HG03432 (cell line): Measurements from ENCODE around the gene MAGI2.
"Not testable (repeated sequence)": the region's sequence is repeated elsewhere in the genome, so short reads cannot be mapped to it uniquely, and the experiment has no call there.

Experiments
- ATAC-seq: cut with Tn5 transposase; IDR thresholded peaks from one replicate; pipeline ENCODE4 v1.9.1; 2021; ENCODE audit warnings: mild to moderate bottlenecking, moderate library complexity; ENCODE audit not compliant: unreplicated experiment

MAGI2 gene

GRCh38 chr7:78023191-78023590 lies 1430.3 kb downstream of the MAGI2 start:
- ATAC-seq, result no peak

- ATAC-seq, result no peak
Observed at GRCh38 chr7:78022165-78022564, 1431.3 kb downstream of the MAGI2 start.

- ATAC-seq, result no peak
Observed at GRCh38 chr7:78020874-78021249, 1432.6 kb downstream of the MAGI2 start.

- peak; percentile 46 for ATAC-seq
Observed at GRCh38 chr7:78020136-78020873, 1433.2 kb downstream of the MAGI2 start.

GRCh38 chr7:78019447-78020135 lies 1433.9 kb downstream of the MAGI2 start:
- ATAC-seq, result peak; percentile 89

GRCh38 chr7:78018641-78019446 lies 1434.6 kb downstream of the MAGI2 start:
- peak; percentile 22 for ATAC-seq

GRCh38 chr7:78017591-78018100 lies 1435.8 kb downstream of the MAGI2 start:
- no peak for ATAC-seq

- ATAC-seq, result no peak
Observed at GRCh38 chr7:78015574-78016260, 1437.8 kb downstream of the MAGI2 start.

- no peak for ATAC-seq
Observed at GRCh38 chr7:78014401-78014800, 1439.1 kb downstream of the MAGI2 start.

GRCh38 chr7:78013386-78013785 lies 1440.1 kb downstream of the MAGI2 start:
- no peak for ATAC-seq

GRCh38 chr7:78011642-78012041 lies 1441.8 kb downstream of the MAGI2 start:
- no peak for ATAC-seq

- ATAC-seq, result no peak
Observed at GRCh38 chr7:78007231-78007630, 1446.2 kb downstream of the MAGI2 start.

GRCh38 chr7:78006063-78006755 lies 1447.3 kb downstream of the MAGI2 start:
- no peak for ATAC-seq

- ATAC-seq, result no peak
Observed at GRCh38 chr7:78002715-78003114, 1450.8 kb downstream of the MAGI2 start.

GRCh38 chr7:78002021-78002420 lies 1451.4 kb downstream of the MAGI2 start:
- ATAC-seq, result no peak

- ATAC-seq, result not testable (repeated sequence)
Observed at GRCh38 chr7:77999168-77999567, 1454.3 kb downstream of the MAGI2 start.

GRCh38 chr7:77995717-77996116 lies 1457.8 kb downstream of the MAGI2 start:
- peak; percentile 43 for ATAC-seq

GRCh38 chr7:77993838-77994237 lies 1459.6 kb downstream of the MAGI2 start:
- ATAC-seq, result no peak

GRCh38 chr7:77991656-77992055 lies 1461.8 kb downstream of the MAGI2 start:
- no peak for ATAC-seq

GRCh38 chr7:77989981-77990566 lies 1463.4 kb downstream of the MAGI2 start:
- no peak for ATAC-seq
